ENCODE data around the gene SPHKAP.
"Not testable (repeated sequence)": the region's sequence is repeated elsewhere in the genome, so short reads cannot be mapped to it uniquely, and the experiment has no call there.

SPHKAP gene, protein sequence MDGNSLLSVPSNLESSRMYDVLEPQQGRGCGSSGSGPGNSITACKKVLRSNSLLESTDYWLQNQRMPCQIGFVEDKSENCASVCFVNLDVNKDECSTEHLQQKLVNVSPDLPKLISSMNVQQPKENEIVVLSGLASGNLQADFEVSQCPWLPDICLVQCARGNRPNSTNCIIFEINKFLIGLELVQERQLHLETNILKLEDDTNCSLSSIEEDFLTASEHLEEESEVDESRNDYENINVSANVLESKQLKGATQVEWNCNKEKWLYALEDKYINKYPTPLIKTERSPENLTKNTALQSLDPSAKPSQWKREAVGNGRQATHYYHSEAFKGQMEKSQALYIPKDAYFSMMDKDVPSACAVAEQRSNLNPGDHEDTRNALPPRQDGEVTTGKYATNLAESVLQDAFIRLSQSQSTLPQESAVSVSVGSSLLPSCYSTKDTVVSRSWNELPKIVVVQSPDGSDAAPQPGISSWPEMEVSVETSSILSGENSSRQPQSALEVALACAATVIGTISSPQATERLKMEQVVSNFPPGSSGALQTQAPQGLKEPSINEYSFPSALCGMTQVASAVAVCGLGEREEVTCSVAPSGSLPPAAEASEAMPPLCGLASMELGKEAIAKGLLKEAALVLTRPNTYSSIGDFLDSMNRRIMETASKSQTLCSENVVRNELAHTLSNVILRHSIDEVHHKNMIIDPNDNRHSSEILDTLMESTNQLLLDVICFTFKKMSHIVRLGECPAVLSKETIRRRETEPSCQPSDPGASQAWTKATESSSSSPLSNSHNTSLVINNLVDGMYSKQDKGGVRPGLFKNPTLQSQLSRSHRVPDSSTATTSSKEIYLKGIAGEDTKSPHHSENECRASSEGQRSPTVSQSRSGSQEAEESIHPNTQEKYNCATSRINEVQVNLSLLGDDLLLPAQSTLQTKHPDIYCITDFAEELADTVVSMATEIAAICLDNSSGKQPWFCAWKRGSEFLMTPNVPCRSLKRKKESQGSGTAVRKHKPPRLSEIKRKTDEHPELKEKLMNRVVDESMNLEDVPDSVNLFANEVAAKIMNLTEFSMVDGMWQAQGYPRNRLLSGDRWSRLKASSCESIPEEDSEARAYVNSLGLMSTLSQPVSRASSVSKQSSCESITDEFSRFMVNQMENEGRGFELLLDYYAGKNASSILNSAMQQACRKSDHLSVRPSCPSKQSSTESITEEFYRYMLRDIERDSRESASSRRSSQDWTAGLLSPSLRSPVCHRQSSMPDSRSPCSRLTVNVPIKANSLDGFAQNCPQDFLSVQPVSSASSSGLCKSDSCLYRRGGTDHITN (N-terminal part only)

DNA sequence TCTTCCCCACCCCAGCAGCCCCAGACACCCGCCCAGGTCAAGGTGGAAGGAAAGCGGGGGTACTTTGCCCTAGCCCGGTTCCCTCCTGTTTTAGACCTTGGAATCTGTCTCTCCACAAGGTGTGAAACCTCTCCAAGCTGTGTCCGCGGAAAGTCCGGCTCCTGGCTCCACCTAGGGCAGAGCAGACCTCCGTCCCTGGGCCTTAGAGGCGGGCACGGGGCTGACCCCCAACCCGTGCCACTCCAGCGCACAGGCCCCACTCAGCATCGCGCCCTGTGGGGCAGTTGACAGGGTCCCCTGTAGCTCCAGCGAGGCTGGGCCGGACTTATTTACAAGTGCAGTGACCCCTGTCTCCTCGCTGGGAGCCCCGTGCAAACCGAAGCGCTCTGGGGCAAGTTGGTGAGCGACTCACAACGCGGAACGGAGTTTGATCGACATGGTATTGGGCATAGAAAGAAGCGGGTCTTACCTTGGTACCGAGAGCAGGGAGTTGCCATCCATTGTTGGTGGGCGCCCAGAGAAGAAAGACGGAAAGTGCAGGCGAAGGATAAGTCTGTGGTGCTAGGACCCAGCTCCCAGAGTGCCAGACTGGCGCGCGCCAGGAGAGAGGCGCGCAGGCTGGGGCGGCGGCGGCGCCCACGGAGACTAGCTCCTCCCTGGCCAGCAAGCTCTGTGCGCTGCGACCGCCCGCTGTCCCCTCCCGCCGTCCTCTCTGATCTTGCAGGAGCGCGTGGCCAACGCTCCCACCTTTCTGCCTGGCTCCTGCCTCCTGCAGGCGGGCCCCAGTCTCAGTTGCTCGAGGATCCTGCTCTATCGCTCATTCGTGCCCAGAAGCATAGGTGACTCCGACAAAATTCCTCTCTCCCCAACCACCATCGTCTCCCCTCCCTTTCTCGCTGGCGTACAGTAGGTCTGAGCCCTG lies at the start of gene SPHKAP:
Gene SPHKAP (minus strand): TSS at position 590 of the 922 bp plus-strand sequence. CDS start 89 bp downstream, at position 501.
- DNase-seq: no peak

- no peak for DNase-seq
Measured at GRCh38 chr2:228227466-228227865, 46.0 kb upstream of the SPHKAP start.

- DNase-seq: no peak
Measured at GRCh38 chr2:228224410-228224809, 42.9 kb upstream of the SPHKAP start.

GRCh38 chr2:228218593-228218992 lies 37.1 kb upstream of the SPHKAP start:
- DNase-seq: not testable (repeated sequence)

DNA sequence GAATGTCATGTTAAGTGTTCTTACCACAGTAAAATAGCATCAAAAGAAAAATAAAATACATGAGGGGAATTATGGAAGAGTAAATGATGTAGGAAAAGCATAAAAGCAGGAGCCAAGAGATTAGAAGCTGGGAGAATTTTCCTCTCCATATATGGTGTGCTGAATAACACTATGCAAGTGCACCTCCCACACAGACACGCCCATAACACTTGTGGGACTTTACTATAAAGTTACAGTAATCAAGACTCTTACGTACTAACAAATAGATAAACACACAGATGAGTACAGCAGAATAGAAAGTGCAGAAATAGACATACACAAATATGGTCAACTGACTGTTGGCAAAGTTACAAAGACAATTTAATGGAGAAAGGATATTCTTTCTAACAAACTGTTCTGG lies 16.0 kb upstream of the SPHKAP start:
- DNase-seq: no peak

DNA sequence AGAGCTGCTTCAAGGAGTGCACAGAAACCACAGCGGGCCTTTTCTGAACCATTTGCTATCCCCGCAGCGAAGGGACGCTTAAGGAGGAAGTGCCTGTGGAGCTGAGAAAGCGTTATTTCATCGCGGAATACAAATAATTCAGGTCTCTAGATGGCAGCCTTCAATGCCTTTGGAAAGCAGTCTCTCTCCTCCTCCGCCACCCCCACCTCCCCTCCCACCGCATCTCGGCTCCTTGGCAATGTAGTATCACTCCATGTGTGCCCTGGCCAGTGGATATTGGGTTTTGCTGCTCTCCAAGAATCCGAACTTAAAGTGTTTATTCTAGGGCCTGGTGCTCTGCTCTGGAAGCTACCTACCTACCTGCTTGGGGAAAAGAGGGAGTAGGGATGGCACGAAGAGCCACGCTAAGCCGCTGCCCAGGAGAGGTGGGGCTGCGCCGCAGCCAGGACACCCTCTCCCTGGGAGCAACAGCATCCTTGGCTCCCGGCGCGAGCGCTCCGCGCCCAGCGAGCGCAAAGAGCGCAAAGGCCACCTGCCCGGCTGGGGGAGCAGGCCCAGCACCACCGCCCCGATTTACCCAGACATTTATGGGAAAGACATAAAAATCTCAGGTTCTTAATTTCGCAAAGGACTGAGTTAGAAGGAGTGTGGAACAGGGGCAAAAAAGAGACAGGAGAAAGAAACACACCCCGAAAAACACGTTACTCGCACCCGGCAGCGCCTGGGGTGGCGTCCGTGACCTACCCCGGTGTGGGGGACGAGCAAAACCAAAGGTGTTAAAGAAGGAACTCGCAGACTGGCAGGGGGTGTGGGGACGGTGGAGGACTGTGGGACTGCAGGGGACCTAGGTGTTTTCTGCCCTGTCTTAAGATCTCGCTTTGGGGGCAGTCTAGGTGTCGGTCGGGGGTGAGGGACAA lies 1.0 kb downstream of the SPHKAP start:
- DNase-seq: no peak

- no peak for DNase-seq
Measured at GRCh38 chr2:228167290-228167689, 14.2 kb downstream of the SPHKAP start.

DNA sequence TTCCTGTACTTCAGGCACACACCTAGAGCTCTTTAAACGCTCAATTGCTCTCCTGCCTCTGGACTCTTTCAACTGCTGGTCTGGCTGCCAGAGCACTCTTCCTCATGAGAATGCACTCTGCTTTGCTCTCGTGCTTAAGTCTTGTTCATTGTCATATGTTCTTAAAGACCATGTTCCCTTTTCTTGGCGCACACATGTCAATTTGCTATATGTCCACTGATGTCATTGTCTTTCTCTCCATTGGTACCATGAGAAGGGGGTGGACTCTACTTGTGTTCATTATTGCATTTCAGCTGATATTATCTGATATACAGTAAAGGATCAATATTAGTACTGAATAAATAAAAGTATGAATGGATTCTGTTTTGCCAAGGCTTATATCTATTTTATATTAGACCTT lies 16.8 kb downstream of the SPHKAP start:
- no peak for DNase-seq

GRCh38 chr2:228157841-228158240 lies 23.6 kb downstream of the SPHKAP start:
- DNase-seq: no peak

DNA sequence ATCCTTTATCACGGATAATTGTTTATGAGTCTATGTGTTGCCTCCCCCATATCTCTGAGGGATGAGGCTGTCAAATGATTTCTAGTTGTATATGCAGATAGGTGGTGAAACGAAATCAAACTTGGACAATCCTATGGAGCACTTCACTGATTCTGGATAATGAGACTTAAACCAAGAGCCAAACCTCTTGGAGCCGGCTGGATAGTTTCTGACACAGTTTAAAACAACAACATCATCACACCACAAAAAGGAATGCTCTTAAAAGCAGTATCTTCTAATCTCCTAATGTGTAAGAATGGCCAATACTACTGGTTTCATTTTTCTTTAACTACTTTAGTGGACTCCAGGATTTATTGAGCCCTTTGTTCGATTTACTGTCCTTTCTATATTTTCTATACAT lies 36.5 kb downstream of the SPHKAP start:
- no peak for DNase-seq

GRCh38 chr2:228140934-228141528 lies 40.5 kb downstream of the SPHKAP start:
- no peak for DNase-seq

- no peak for DNase-seq
Measured at GRCh38 chr2:228136027-228136426, 45.5 kb downstream of the SPHKAP start.

- no peak for DNase-seq
Measured at GRCh38 chr2:228135300-228135699, 46.2 kb downstream of the SPHKAP start.

GRCh38 chr2:228131833-228132232 lies 49.7 kb downstream of the SPHKAP start:
- no peak for DNase-seq

- DNase-seq: no peak
Measured at GRCh38 chr2:228126401-228126800, 55.1 kb downstream of the SPHKAP start.

DNA sequence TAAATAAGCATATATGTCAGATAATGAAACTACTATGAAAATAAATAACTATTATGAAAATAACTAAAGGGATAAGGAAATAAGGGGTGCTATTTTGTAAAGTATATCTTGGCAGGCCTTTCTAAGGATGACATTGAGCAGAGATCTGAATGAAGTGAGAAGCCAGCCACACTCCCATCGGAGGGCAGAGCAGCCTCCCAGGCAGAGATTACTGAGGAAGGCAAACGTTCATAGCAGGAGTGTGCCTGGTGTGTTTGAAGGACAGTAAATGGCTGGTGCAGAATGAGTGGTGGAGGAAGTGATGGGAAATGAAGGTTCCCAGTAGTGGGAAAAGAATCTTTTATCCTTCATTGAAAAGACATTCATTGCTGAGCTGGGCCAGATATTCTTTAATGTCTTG lies 62.5 kb downstream of the SPHKAP start:
- DNase-seq: no peak

DNA sequence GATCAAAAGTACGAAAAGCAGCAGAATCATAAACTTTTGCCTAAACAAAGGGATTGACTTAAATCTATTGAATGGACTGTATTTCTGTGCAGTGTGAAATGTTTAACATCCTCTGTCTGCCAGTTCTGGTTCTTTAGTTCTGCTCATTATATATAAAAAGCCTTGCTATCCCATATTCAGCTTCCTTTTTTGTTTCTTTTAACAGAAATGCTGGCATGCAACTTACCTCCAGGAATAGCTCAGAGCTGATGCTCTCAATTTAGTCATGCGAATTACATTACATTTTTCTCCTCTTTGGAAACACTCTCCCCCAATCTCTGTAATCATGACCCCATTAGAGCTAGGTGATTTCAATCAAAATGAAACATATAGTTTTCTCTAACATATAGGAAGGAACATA lies 73.6 kb downstream of the SPHKAP start:
- DNase-seq: no peak

GRCh38 chr2:228105526-228106250 lies 75.8 kb downstream of the SPHKAP start:
- DNase-seq: no peak

DNA sequence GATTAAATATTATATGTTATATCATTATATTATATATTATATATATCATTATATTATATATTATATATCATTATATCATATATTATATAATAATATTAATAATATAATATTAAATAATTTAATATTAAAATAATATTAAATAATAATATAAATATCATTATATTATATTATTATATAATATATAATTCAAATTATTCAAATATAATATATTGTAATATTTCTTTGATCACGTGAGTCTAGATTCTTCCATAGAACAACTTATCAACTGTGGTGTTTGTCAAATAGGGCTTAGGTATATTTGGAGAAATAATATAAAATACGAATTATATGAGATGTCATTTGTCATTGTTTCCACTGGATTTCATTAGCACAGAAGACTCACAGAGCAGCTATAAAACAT lies 77.3 kb downstream of the SPHKAP start:
- DNase-seq: no peak

- DNase-seq: no peak
Measured at GRCh38 chr2:228103379-228103778, 78.1 kb downstream of the SPHKAP start.
